GM21381 (cell line): ENCODE measurements around the gene PPP1R3A.
"Not testable (repeated sequence)": the region's sequence is repeated elsewhere in the genome, so short reads cannot be mapped to it uniquely, and the experiment has no call there.

ENCODE experiments used
- ATAC-seq: cut with Tn5 transposase; IDR thresholded peaks from one replicate; pipeline ENCODE4 v1.9.1; 2021; ENCODE audit warnings: mild to moderate bottlenecking, moderate library complexity; ENCODE audit not compliant: unreplicated experiment

The PPP1R3A gene, protein sequence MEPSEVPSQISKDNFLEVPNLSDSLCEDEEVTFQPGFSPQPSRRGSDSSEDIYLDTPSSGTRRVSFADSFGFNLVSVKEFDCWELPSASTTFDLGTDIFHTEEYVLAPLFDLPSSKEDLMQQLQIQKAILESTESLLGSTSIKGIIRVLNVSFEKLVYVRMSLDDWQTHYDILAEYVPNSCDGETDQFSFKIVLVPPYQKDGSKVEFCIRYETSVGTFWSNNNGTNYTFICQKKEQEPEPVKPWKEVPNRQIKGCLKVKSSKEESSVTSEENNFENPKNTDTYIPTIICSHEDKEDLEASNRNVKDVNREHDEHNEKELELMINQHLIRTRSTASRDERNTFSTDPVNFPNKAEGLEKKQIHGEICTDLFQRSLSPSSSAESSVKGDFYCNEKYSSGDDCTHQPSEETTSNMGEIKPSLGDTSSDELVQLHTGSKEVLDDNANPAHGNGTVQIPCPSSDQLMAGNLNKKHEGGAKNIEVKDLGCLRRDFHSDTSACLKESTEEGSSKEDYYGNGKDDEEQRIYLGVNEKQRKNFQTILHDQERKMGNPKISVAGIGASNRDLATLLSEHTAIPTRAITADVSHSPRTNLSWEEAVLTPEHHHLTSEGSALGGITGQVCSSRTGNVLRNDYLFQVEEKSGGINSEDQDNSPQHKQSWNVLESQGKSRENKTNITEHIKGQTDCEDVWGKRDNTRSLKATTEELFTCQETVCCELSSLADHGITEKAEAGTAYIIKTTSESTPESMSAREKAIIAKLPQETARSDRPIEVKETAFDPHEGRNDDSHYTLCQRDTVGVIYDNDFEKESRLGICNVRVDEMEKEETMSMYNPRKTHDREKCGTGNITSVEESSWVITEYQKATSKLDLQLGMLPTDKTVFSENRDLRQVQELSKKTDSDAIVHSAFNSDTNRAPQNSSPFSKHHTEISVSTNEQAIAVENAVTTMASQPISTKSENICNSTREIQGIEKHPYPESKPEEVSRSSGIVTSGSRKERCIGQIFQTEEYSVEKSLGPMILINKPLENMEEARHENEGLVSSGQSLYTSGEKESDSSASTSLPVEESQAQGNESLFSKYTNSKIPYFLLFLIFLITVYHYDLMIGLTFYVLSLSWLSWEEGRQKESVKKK

GRCh38 chr7:113918946-113919345, at the start of gene PPP1R3A:
PPP1R3A (minus strand) TSS chr7:113919009; CDS start chr7:113918996, 13 bp downstream.
- no peak for ATAC-seq

GRCh38 chr7:113963356-113963755, 44.5 kb upstream of the PPP1R3A start:
- no peak for ATAC-seq

GRCh38 chr7:113959910-113960309, 41.1 kb upstream of the PPP1R3A start:
- ATAC-seq, result no peak

GRCh38 chr7:113955157-113955556, 36.3 kb upstream of the PPP1R3A start:
- no peak for ATAC-seq

GRCh38 chr7:113953553-113953952, 34.7 kb upstream of the PPP1R3A start:
- ATAC-seq, result no peak

DNA sequence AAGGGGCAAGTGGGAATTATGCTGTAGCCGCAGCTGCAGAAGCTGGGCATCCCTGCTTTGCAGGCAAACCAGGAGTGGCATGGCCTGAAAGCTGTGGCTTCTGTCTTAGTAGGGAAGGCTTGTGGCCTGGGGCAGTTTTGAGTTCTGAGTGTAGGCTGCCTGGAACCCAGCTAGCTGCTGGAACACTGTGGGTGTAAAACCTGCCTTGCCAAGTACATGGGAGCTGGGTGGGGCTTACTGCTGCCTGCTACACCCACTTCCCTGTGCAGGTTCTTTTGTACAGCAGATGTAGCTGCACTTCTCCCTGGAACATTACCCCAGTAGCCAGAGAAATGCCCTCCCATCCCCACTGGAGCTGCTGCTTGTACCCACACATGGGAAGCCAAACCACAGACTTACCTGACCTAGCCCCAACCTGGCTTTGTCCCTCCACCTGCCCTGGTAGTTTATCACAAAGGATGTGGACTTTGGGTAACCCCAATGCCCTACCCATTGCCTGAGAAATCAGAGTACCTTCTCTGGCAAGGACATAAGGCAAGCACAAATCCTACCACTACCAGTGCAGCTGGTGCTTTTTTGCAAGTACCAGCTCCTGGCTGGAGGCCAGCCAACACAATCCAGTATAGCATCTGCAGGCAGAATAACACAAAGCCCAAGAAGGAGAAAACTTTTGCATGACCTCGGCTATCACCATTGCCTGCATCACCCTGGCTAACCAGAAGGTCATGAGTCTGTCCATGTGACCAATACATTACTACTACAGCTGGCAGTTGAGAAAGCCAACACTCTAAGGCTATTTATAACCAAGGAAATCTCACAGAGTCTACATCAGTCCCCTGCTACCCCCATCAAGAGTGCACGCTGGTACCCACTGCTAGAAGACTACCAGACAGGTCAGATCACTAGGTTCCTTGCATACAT, 26.5 kb upstream of the PPP1R3A start:
- ATAC-seq, result no peak

DNA sequence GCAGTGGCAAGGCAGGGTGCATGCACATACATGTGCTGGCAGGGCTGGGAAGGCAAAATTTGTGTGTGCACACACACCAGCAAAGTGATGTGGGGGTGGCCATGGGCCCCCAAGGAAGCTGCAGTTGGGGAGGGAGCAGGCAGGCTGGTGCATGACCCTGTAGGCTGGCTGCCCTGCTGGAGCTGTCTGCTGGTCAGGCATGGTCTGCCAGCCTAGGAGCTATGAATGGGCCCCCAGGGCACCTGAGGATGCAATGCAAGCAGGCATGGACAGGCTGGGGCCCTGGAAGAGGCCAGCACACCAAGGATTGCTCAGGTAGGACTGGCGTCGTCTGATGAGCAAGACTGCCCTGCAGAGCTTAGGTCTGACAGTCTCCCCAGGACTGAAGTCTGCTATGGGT, 18.2 kb upstream of the PPP1R3A start:
- no peak for ATAC-seq

DNA sequence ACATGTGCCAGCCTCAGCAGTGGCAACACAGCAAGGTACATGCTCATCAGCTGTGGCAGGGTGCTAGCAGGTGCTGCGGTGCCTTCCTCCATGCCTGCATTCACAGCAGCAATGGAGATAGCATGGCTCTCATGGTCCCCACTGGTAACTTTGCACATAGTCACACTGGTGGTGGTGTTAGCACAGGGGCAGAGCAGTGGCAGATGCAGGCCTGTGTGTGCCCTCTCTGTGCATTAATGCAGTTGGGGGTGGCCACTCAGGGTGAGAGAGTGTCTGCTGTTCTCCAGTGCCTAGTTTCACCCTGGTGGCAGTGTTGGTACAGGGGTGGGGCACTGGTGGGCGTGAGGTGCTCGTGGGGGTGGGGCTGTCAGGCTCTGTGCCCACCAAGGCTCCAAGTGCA, 17.7 kb upstream of the PPP1R3A start:
- no peak for ATAC-seq

- not testable (repeated sequence) for ATAC-seq
These were observed 10.6 kb upstream of the PPP1R3A start for GRCh38 chr7:113929389-113929788.

GRCh38 chr7:113928112-113928511, 9.3 kb upstream of the PPP1R3A start:
- no peak for ATAC-seq

- ATAC-seq, result no peak
These were observed 3.2 kb upstream of the PPP1R3A start for GRCh38 chr7:113922049-113922448.

DNA sequence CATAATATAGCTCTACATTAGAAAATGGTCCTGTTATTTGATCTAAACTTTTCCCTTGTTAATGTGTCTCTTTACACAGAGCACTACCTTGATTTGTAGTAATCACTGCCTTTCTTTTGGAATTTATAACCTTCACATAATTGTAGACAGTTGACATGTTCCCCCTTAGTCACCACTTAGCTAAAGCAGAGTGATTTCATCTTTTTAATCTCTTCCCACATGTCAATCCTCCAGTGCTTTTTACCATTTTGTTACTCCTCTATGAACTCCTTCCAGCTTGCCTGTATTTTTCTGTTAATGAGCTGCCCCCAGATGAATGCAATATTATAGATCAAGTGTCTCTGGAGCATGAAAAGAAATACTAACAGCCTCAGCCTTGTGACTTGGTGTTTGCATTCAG, 2.6 kb upstream of the PPP1R3A start:
- ATAC-seq, result no peak

DNA sequence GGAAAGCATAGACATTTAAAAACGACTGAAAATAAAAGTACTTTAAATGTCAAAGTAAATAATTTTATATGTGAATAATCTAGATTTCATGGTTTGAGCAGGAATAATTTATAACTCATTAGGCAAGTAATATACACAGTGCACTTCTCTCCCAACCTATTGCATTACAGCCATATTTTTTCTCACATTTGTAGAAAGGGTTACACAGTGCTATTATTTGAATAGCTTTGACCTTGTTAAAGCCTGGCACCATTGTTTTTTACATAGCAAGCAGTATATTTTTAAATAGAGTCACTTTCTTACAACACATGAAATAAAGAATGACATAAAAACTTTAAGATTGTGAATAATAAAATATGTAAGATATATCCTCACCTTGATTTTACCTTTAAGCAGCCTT, 969 bp downstream of the PPP1R3A start:
- no peak for ATAC-seq

- ATAC-seq, result no peak
These were observed 2.9 kb downstream of the PPP1R3A start for GRCh38 chr7:113915956-113916355.

GRCh38 chr7:113912876-113913275, 5.9 kb downstream of the PPP1R3A start:
- ATAC-seq, result no peak

- no peak for ATAC-seq
These were observed 11.2 kb downstream of the PPP1R3A start for GRCh38 chr7:113907617-113908016.

DNA sequence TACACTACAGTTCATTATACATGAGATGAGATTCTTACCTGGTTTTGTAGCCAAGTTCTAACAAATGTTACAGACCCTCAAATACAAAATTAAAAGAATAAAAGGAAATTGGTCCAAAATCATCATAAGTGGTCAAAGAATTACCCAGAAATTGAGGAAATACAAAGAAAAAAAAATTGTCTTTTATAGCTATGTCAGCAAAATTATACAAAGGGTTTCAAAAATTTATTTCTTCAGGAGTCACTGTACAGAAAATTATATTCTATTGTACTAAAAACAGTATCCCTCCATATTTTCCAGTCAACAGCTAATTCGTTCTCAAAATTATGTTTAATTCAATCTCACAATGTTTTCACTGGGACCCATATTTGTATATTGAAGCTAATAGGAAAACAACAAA, 14.3 kb downstream of the PPP1R3A start:
- ATAC-seq, result no peak

GRCh38 chr7:113892818-113893217, 26.0 kb downstream of the PPP1R3A start:
- ATAC-seq, result no peak

- ATAC-seq, result no peak
These were observed 27.0 kb downstream of the PPP1R3A start for GRCh38 chr7:113891828-113892227.

DNA sequence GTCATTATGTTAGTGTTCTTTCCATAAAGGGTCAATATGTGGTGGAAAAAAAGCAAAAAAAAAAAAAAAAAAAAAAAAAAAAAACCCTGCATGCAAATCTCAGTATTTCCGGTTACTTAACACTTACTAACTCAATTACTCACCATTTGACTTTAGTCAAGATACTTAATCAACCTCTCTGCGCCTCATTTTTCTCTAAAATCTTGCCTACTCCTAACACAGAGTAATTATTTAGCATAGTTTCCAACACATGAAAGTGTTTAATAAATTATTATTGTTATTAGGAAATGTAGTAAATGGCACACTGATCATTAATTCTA, 27.8 kb downstream of the PPP1R3A start:
- no peak for ATAC-seq
